Stromal cell of bone marrow (primary cell): Measurements from ENCODE around the gene CHMP4A.

ENCODE experiments used
- DNase-seq: peaks from one replicate; pipeline ENCODE4 v3.0.0-alpha.2; 2012; ENCODE audit warnings: low read depth

The CHMP4A gene

GRCh38 chr14:24178399-24179178 is 34.7 kb downstream of the CHMP4A start:
- DNase-seq: no peak

- DNase-seq: no peak
Observed at GRCh38 chr14:24177891-24178290, 35.4 kb downstream of the CHMP4A start.

- no peak for DNase-seq
Observed at GRCh38 chr14:24177041-24177825, 36.1 kb downstream of the CHMP4A start.

- no peak for DNase-seq
Observed at GRCh38 chr14:24176599-24176998, 36.7 kb downstream of the CHMP4A start.

GRCh38 chr14:24172871-24173281 is 40.4 kb downstream of the CHMP4A start:
- no peak for DNase-seq

GRCh38 chr14:24172261-24172860 is 40.9 kb downstream of the CHMP4A start:
- no peak for DNase-seq

- DNase-seq: no peak
Observed at GRCh38 chr14:24171422-24172260, 41.6 kb downstream of the CHMP4A start, which contains the start of gene REC8. Gene REC8 (plus strand): TSS chr14:24172080. CDS start chr14:24172553, 473 bp downstream.

- DNase-seq: no peak
Observed at GRCh38 chr14:24167469-24168114, 45.7 kb downstream of the CHMP4A start.

- DNase-seq: no peak
Observed at GRCh38 chr14:24165785-24166184, 47.5 kb downstream of the CHMP4A start.

- no peak for DNase-seq
Observed at GRCh38 chr14:24164518-24164991, 48.7 kb downstream of the CHMP4A start.

- no peak for DNase-seq
Observed at GRCh38 chr14:24162093-24162492, 51.2 kb downstream of the CHMP4A start.

- peak; percentile 87 for DNase-seq
Observed at GRCh38 chr14:24160850-24161804, 52.2 kb downstream of the CHMP4A start, which contains the start of gene IRF9. Gene IRF9 (plus strand): TSS chr14:24161265. CDS start chr14:24162145, 880 bp downstream.

- DNase-seq: no peak
Observed at GRCh38 chr14:24160499-24160849, 52.8 kb downstream of the CHMP4A start.

- no peak for DNase-seq
Observed at GRCh38 chr14:24159777-24160498, 53.4 kb downstream of the CHMP4A start.
